HEK293T (cell line): ENCODE measurements around the gene ODAD4.

Experiments
- BHLHE40 ChIP-seq: fragments of 450-650 bp; IDR thresholded peaks from 2 replicates; pipeline ENCODE4 v1.6.1; 2016; ENCODE audit warnings: mild to moderate bottlenecking, moderate library complexity, borderline replicate concordance
- ELF4 ChIP-seq: fragments of 450-650 bp; IDR thresholded peaks from 2 replicates; pipeline ENCODE4 v1.6.1; 2017; ENCODE audit warnings: antibody characterized with exemption

DNA sequence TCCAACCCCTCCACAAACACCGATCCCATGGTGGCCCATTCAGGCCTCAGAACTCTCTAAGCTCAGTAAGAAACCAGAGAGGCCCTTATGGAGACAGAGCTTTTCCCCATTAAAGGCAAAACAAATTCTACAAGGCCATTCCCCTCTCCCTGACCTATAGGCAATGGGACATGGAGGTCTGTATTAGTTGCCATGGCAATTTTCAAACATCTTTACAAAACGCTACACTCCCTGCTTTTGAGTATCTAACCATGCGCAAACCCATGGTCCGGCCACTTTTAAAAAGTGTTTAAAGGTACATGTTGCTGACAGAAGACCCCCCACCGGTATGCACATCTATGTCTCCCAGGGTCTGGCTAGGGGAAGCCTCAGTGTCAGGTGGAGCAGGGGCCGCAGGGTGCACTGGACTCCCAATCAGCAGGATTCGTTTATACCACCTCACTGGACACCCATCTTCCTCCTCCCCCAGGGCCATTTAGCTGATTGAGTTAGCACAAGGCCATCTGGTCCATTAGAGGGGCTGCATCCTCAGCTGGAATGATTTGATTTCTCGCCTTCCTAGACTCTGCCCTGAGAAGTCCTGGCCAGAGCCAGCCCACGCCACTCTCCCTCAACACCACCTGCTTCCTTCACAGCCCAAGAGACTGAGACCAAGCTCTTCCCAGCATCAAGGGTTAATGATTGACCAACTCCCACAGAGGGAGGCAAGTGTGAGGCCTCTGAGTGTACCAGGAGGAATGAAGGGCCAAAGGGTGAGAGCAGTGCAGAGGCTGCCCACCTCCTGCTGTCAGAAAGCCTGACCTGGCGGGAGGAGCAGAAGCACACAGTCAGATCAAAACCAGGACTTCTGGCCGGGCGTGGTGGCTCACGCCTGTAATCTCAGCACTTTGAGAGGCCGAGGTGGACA, 22.5 kb upstream of the ODAD4 start:
- TF ChIP-seq ELF4 (no peak), BHLHE40 (no peak)
